ENCODE results near the gene MOB3A.
A peak's percentile ranks its signal among the peaks of the same experiment; 100 is the strongest.
"Not testable (repeated sequence)": the region's sequence is repeated elsewhere in the genome, so short reads cannot be mapped to it uniquely, and the experiment has no call there.

The MOB3A gene

DNA sequence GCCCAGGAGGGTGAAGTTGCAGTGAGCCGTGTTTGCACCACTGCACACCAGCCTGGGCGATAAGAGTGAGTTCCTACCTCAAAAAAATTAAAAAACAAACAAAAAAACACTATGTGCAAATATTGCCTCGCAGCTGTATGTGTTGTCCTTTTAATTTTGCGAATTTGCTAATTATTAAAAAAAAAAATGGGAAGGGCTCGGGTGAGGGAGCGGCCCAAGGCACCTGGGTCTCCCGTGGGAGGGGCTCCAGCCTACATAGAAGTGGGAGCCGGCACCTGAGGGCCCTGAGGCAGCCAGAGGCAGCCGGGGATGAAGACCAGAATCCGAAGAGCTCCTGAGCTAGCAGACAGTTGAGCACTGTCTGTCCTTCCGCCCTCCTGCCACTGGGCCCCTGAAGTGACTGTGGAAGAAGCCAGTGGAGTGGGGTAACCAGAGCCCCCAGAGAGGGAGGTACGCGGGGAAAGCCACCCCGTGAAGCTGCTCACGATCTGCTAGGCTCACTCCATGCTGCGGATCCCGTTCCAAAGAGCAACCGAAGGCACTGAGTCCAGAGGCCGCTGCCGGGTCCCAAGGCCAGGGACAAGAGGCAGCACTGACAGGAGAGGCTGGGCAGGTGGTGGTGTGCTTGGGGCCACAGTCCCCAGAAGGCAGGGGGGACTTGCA lies 7.0 kb upstream of the MOB3A start:
- DNase-seq, result no peak

DNA sequence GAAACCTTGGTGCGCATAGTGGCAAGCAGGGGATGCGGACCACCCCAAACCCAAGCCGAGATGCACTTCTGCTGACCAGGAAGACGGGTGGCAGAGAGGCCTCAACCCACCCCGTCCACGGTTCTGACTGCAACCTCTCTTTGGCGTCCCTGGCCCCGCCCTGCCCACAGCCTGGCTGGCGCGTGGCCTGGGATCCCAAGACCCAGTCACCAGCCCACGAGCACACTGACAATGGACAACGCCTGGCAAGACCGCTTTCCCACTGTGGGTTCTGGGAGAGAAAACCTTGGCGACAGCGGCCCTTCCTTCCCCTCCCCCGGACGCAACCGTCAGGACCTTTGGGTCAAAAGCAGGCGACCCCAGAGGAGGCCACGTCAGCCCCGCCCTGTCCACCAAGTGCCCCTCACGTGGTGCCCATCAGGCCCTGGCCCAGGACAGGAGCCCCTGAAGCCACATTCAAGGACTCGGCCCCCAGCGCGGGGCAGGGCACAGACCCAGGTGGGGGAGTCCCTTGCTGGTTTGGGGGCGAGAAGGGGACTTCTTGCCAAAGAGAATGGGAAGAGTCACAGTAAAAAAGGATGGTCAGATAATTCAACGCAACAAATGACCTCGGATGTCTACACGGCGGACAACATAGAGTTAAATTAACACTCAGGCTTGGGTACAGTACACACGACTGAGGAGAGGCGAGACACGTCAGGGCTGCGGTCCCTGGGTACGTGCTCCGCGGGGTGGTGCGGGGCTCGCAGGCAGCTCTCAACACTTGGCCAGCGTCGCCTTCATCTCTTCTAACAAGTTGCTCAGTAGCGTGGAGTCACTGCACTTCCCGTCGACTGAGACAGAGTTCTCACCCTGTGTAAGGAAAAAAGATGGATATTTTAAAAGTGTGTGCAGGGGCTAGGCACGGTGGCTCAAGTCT lies 5.5 kb upstream of the MOB3A start:
- DNase-seq, result no peak

DNA sequence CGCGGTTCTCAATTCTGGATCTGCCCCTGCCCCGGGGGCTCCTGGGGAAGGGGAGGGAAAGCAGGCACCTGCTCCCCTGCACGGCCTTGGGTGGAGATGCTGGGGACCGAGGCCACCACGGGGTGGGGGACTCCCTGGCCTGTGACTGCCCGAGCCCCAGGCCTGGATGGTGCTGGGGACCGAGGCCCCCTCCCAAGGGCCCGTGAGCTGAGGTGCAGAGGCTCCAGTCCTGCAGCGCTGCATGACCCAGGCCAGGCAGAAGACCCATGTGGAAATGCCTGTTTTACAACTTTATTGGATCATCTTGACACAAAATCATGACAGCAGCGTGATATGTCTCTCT lies 4.6 kb upstream of the MOB3A start:
- no peak for DNase-seq

DNA sequence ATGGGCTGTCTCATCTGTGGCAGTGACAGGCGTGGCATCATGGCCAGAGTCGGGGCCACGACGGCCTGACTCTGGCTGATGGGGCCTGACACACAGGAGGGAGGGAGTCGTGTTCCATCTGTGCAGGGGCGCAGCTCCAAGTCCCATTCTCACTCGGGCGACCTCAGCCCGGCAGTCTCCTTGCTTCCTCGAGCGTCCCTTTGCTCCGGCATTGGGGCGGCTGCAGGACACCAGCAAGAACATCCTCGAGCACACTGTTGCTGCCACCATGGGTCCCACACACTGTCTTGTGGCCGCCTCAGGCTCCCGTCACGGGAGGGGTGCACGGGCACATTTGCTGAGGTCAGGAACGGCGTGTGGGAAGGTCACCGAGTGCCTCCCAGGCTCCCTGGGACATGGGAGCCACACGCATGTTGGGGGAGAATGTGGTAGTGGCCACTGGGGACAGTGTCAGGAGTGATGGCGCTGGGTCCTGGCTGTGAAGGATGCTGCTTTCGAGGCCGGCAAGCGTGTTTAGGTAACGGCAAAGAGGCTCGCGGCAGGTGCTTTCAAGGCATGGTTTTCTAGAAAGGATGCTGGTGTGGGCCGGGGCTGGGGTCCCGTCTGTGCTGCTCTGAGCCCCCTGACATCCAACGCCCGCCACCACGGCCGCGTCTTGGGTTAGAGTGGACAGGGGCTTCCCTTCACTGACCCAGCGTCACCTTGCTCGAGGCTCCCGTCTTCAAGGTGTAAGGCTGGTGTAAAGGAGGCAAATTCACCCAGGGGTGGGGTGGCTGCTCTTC lies 4.0 kb upstream of the MOB3A start:
- DNase-seq, result no peak

DNA sequence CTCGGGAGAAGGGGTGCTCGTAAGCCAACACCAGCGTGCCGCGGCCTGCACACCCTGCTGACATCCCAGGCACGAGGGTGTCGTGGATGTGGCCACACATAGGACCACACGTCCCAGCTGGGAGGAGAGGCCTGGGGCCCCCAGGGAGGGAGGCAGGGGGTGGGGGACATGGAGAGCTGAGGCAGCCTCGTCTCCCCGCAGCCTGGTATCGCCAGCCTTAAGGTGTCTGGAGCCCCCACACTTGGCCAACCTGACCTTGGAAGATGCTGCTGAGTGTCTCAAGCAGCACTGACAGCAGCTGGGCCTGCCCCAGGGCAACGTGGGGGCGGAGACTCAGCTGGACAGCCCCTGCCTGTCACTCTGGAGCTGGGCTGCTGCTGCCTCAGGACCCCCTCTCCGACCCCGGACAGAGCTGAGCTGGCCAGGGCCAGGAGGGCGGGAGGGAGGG lies 3.0 kb upstream of the MOB3A start:
- DNase-seq, result no peak

DNA sequence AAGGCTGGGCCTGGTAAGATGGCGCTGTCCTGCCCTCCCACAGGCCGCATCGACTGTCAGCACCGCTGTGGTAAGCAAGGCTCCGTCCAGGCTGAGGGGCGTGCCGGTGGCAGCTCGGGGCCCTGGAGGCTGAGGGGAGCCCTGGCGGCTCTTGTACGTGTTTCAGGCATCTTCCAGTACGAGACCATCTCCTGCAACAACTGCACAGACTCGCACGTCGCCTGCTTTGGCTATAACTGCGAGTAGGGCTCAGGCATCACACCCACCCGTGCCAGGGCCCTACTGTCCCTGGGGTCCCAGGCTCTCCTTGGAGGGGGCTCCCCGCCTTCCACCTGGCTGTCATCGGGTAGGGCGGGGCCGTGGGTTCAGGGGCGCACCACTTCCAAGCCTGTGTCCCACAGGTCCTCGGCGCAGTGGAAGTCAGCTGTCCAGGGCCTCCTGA lies 1.8 kb upstream of the MOB3A start:
- no peak for DNase-seq

DNA sequence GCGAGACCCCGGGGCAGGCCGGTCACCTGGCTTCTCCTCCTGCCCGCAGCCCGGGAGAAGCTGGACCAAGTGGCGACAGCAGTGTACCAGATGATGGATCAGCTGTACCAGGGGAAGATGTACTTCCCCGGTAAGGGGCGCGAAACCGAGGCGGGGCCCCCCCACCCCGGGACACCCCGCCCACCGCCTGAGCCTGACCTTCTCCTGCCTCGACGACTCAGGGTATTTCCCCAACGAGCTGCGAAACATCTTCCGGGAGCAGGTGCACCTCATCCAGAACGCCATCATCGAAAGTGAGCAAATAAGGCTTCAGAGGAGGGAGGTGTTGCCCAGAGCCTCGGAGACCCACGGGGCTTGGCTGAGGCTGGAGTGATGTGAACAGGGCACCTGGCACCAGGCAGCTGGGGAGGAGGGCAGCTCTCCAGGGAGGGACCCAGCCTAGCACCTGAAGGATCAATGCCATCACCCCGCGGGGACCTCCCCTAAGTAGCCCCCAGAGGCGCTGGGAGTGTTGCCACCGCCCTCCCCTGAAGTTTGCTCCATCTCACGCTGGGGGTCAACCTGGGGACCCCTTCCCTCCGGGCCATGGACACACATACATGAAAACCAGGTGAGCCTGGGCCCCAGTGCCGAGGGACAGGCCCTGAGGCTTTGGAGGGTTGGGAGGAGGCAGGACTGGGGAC lies 1.2 kb upstream of the MOB3A start:
- DNase-seq, result no peak

DNA sequence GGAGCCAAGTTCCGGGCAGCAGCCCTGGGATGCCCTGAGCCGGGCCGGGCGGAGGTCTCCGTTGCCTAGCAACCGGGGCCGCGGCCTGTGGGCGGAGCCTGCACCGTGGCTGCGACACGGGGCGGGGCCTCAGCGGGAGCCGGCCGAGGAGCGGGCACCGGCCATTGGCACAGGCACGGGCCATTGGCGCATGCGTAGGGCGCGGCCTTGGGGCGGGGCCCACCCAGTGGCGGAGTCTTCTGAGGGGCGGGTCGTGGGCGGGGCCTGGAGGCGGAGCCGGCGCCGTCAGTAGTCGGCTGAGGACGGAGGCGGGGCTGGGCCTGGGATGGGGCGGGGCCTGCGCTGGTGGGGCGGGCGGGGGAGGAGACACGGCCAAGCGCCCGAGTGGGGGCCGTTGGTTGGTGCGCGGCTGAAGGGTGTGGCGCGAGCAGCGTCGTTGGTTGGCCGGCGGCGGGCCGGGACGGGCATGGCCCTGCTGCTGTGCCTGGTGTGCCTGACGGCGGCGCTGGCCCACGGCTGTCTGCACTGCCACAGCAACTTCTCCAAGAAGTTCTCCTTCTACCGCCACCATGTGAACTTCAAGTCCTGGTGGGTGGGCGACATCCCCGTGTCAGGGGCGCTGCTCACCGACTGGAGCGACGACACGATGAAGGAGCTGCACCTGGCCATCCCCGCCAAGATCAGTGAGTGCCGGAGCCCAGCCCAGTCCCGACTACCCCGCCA lies 515 bp upstream of the MOB3A start, which contains the start of gene IZUMO4:
TSS of gene IZUMO4 (plus strand) at position 436 of the 723 bp plus-strand sequence. CDS start at position 467, 31 bp downstream.
- peak; percentile 98 for DNase-seq

DNA sequence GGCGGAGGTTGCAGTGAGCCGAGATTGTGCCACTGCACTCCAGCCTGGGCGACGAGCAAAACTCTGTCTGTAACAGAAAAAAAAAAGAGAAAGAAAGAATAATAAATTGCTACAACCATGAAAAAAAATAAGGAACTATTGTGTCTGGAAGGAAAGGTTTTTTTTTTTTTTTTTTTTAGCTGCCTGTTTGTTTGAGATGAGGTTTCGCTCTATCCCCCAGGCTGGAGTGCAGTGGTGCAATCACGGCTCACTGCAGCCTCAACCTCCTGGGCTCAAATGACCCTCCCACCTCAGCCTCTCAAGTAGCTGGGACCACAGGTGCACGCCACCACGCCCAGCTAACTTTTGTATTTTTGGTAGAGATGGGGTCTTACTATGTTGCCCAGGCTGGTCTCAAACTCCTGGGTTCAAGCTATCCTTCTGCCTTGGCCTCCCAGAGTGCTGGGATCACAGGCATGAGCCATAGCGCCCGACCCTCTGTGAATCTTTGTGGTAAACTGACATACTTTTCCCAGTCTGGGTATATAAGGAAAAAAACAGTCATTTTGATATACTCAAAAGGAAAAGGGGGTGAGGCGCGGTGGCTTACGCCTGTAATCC lies 4.1 kb downstream of the MOB3A start:
- not testable (repeated sequence) for DNase-seq

DNA sequence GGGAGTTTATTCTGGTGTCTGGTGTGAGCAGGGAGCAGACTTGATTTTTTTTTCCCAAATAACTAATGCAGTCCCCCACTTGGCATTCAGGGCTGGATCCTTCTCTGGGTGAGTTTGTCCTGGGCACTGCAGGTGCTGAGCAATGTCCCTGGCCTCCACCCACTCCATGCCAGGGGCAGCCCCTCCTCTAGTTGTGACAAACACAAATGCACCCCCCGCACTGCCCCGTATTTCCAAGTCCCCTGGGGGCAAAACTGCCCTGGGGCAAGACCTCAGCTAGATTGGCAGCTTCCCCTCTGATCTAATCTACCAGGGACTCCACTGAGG lies 6.4 kb downstream of the MOB3A start:
- DNase-seq, result no peak

DNA sequence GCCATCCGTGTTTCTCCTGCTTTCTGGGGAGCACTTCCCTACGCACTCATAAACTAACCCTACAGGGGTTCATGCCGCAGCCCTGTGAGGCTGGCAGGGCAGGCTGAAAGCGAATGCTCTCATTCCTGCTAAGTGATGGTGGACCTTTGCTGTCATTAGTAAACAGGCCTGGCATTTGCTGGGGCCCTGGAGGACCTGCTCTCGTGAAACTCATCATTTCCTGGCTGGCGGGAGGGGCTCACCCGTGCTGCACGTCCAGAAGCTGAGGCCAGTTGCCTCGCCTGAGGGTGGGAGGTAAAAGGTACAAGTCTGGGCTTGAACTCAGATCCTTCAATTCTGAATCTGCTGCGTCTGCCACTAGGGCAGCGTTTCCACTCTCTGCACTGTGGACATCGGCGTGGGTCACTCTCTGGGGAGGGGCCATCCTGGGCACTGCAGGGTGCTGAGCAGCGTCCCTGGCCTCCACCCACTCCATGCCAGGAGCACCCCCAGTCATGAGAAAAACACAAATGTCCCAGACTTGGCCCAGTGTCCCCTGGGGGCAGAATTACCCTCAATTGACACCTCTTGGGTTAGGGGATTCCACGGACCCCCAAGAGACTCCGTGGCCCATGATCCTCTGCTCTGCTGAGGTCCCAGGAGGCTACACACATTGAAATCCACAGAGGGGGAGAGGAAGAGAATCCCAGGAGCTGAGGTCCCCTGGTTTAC lies 7.0 kb downstream of the MOB3A start:
- DNase-seq, result no peak

DNA sequence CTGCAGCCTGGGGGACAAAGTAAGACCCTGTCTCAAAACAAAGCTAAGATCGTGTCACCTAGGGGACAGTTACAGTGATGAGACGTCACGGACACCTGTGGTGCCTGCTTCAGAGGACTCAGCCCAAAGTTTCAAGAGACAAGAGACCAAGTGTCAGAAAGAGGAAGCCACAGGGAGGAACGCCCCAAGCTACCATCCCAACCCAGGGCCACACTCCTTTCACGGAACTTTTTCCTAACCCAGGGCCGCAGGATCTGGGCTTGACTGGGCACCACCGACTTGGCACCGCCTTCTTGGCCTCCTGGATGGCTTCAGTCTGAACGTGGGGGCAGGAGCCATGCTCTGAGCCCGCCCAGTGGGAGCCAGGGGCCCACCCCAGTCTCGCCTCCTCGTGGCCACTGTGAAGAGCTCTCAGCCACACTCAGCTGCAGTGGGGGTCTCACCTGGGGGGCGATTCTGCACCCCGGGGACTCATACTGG lies 8.5 kb downstream of the MOB3A start:
- DNase-seq, result no peak

DNA sequence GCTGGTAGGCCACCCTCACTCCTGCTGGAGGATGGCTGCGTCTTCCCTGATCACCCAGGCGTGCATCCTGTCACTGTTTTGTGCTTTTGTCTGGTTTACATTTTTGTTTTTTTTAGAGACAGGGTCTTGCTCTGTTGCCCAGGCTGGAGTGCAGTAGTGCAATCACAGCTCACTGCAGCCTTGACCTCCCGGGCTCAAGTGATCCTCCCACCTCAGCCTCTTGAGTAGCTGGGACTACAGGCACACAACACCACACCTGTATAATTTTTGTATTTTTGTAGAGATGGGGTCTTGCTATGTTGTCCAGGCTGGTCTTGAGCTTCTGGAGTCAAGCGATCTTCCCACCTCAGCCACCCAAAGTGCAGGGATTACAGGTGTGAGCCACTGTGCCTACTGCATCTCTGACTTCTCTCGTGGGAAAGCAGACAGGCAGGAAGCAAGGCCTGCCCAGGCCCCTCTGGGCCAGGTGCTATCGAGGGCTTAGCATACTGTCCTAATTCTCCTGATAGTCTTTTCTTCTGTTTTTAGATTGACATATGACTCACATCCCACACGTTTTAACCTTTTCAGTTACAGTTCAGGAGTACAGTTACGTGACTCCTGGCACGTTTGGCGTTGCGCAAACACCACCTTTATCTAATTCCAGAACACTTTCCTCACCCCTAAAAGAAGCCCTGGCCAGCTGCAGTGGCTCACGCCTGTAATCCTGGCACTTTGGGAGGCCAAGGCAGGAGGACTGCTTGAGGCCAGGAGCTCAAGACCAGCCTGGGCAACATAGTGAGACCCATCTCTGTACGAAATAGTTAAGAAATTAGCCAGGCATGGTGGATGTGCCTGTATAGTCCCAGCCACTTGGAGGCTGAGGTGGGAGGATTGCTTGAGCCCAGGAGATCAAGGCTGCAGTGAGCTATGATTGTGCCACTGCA lies 9.2 kb downstream of the MOB3A start:
- DNase-seq, result not testable (repeated sequence)

DNA sequence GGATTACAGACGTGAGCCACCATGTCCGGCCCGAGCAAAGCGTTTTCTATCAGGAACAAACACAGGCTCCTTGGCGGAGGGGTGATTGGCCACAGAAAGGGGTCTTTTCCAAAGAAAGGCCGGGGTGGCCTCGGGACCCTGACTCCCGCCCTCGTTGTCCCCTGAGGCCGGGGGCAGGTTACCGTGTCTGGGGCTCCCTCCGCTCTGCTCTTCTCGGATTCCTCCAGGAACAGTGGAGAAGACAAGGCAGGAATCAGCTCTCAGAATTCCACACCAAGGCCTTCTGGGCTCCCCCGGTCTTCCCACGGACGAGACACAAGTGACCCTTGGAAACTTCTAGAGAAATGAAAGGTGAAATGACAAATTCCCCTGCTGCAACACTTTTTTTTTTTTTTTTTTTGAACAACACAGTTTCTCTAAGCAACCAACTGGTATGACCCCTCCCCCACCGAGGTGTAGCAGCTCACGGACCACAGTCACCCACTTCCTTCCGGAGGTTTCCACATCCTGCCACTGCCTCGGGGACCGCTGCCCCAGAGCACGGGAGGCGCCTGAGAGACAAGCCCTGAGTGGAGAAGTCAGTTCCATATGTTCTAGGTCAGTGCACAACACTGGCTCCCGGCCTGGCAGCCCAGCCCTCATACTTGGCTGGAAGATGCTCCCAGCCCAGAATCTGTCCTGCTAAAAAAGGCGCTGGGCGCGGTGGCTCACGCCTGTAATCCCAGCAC lies 11.0 kb downstream of the MOB3A start:
- DNase-seq, result no peak

DNA sequence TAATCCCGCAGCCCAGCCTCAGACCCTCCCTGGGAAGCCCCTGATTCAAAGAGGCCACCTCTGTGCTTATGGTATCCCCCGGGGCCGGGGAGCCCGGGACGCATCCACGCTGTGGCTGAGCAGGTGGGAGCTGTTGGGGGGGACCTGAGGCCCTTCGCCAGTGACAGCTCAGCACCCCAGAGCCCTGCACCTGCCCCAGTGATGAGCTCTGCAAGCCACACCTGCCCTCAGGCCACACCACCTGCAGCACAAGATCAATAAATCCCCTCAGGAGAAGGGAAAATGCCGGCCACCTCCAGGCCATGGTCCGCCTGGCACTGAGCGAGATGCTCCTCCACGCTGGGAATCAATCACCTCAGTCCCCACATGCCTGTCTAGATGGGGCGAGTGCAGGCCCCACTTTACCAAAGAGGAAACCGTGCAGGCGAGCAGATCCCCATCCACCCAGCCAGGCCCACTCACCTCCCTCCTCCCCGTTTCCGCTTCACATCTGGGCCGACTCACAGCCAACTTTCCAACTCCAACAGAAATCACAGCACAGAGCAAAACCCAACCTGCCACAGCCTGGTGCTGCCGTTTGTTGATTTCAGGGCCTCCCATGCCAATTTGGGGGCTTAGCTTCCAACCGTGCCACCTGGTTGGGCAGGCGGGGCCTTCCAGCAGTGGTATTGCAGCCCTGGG lies 12.8 kb downstream of the MOB3A start:
- DNase-seq, result no peak

DNA sequence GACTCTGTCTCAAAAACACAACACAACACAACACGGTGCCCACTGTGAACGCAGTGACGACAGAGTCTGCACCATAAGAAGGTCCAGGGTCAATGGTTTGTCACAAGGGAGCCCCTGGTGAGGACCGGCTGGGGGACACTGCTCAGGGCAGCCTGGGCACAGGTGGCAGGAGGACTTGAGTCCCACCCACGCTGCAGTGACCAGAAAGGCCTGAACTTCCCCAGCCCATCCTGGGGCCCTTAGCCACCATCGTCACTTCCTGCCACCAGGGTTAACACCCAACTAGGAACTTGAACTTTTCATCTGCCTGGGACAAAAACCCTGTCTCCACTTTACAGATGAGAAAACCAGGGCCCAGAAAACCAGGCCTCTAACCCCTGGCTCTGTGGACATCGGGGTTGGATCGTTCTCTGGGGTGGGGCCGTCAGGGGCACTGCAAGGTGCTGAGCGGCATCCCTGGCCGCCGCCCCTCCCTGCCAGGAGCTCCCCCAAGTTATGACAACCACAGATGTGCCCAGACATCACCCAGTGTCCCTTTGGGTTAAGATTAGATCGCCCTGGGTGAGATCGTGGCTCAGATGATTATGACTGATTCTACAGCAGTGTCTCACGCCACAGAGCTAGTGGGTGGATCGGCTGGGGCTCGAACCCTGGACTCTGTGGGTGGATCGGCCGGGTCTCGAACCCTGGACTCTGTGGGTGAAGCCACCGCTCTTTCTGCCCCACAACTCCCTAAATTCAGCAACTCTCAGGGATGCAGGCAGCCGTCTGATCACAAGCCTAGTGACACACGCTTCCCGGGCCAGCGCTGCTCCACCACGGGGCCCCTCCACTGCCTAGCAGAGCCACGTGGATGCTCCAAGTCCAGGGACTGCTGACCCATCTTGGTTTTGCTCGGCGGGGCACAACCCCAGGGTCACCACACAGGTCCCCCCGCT lies 14.0 kb downstream of the MOB3A start:
- no peak for DNase-seq

DNA sequence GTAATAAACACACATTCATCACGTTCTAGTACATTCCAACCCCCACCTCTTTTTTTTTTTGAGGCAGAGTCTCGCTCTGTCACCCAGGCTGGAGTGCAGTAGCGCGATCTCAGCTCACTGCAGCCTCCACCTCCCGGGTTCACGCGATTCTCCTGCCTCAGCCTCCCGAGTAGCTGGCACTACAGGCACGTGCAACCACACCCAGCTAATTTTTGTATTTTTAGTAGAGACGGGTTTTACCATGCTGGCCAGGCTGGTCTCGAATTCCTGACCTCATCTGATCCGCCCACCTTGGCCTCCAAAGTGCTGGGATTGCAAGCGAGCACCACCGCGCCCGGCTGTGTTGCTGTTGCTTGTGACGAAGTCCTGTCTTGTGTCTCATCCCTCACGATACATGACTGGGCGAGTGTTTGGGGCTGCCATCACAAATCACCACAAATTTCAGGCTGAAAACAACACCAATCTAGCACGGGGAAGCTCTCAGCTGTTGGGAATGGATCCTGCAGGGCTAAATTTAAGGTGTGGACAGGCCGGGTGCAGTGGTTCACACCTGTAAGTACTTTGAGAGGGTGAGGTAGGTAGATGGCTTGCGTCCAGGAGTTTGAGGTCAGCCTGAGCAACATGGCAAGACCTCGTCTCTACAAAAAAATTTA lies 15.7 kb downstream of the MOB3A start:
- no peak for DNase-seq
